NCI-H187 treated with DMSO at 0.1 percent for 48 hours (cell line): ENCODE measurements around the gene EME2.

Experiments used
- DNase-seq: peaks from one replicate; lab custom pipeline; 2025; lab: John Stamatoyannopoulos, UW

Gene EME2

GRCh38 chr16:1818873-1819525, 46.4 kb downstream of the EME2 start:
- DNase-seq = no peak

- no peak for DNase-seq
These were observed 47.0 kb downstream of the EME2 start for GRCh38 chr16:1819611-1820010.

GRCh38 chr16:1820096-1820945, 47.7 kb downstream of the EME2 start:
- no peak for DNase-seq

- DNase-seq = no peak
These were observed 48.3 kb downstream of the EME2 start for GRCh38 chr16:1820946-1821290.

- no peak for DNase-seq
These were observed 49.4 kb downstream of the EME2 start for GRCh38 chr16:1821861-1822611.

- no peak for DNase-seq
These were observed 50.2 kb downstream of the EME2 start for GRCh38 chr16:1822801-1823200.

- no peak for DNase-seq
These were observed 51.2 kb downstream of the EME2 start for GRCh38 chr16:1823821-1824220.

- DNase-seq = no peak
These were observed 52.8 kb downstream of the EME2 start for GRCh38 chr16:1825381-1825863.
